Measurements from ENCODE around the gene MOBP.

DNA sequence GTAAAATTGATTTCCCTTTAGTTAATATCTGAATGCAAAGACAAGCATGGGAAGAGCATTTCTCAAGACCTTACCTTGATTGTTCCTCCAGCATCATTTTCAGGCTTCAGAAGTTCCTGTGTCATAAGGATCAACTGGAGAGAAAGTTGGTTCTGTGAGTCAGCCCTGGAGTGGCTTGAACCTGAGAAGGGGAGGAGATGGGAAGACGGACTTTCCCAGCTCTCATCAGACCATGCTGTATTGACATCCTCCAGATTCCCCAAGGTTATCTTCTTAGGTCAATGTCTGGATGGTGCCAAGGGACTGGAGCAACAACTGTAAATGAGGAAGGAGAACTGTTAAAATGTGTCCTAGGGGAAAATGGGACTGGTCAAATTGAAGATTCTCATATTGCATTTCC is 40.0 kb upstream of the MOBP start:
- TF ChIP-seq, protein P1, sequence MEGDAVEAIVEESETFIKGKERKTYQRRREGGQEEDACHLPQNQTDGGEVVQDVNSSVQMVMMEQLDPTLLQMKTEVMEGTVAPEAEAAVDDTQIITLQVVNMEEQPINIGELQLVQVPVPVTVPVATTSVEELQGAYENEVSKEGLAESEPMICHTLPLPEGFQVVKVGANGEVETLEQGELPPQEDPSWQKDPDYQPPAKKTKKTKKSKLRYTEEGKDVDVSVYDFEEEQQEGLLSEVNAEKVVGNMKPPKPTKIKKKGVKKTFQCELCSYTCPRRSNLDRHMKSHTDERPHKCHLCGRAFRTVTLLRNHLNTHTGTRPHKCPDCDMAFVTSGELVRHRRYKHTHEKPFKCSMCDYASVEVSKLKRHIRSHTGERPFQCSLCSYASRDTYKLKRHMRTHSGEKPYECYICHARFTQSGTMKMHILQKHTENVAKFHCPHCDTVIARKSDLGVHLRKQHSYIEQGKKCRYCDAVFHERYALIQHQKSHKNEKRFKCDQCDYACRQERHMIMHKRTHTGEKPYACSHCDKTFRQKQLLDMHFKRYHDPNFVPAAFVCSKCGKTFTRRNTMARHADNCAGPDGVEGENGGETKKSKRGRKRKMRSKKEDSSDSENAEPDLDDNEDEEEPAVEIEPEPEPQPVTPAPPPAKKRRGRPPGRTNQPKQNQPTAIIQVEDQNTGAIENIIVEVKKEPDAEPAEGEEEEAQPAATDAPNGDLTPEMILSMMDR (IDR thresholded peaks at IDR 0.05) = no peak
- no peak for TF ChIP-seq POLR2A (IDR thresholded peaks at IDR 0.05)

All from heart left ventricle (tissue), 13 donors.